Ishikawa (cell line): Measurements from ENCODE around the gene PRDM8.

Source experiments
- CEBPB ChIP-seq: IDR thresholded peaks from 2 replicates; pipeline ENCODE4 v1.6.1; 2012
- EP300 ChIP-seq: IDR thresholded peaks from 2 replicates; pipeline ENCODE4 v1.6.1; 2012; ENCODE audit warnings: borderline replicate concordance
- FOXM1 ChIP-seq: IDR thresholded peaks from 2 replicates; pipeline ENCODE4 v1.6.1; 2012; ENCODE audit warnings: low read depth, borderline replicate concordance
- RAD21 ChIP-seq: IDR thresholded peaks from 2 replicates; pipeline ENCODE4 v1.6.1; 2012; ENCODE audit warnings: low read depth
- REST ChIP-seq: IDR thresholded peaks from 2 replicates; pipeline ENCODE4 v1.6.1; 2012; ENCODE audit warnings: low read depth, mild to moderate bottlenecking
- TAF1 ChIP-seq: IDR thresholded peaks from 2 replicates; pipeline ENCODE4 v1.6.1; 2012; ENCODE audit warnings: low read depth, mild to moderate bottlenecking
- USF1 ChIP-seq: IDR thresholded peaks from 2 replicates; pipeline ENCODE4 v1.6.1; 2012
- YY1 ChIP-seq: IDR thresholded peaks from 2 replicates; pipeline ENCODE4 v1.6.1; 2012; ENCODE audit warnings: low read depth

GRCh38 chr4:80188801-80189458, 8.4 kb upstream of the PRDM8 start:
- no peak for TF ChIP-seq REST
- TF ChIP-seq RAD21: no peak
- no peak for TF ChIP-seq USF1
- no peak for TF ChIP-seq YY1
- TF ChIP-seq CEBPB: no peak
- no peak for TF ChIP-seq EP300
- TF ChIP-seq TAF1: no peak
- no peak for TF ChIP-seq FOXM1
